ENCODE results near the gene CDC42.

The CDC42 gene

GRCh38 chr1:22132517-22133235 lies 80.2 kb downstream of the CDC42 start:
- DNase-seq = no peak

- no peak for DNase-seq
Observed at GRCh38 chr1:22133247-22133930, 80.9 kb downstream of the CDC42 start.

- DNase-seq = no peak
Observed at GRCh38 chr1:22133931-22134324, 81.4 kb downstream of the CDC42 start.

GRCh38 chr1:22137004-22137720 lies 84.7 kb downstream of the CDC42 start:
- DNase-seq = no peak

- no peak for DNase-seq
Observed at GRCh38 chr1:22139066-22139594, 86.6 kb downstream of the CDC42 start.

- no peak for DNase-seq
Observed at GRCh38 chr1:22139817-22140216, 87.3 kb downstream of the CDC42 start.

All from activated naive CD4-positive, alpha-beta T cell treated with Interleukin-2 at 50 U/mL for 16 hours (primary cell).